Measurements from ENCODE around the gene SLC35A1. TPM values are rescaled to one million over a fixed set of nuclear protein-coding genes. Genes with fewer than 3 reads are reported as not detected.

Gene SLC35A1
- total and polyA plus RNA-seq, 2 of the 4 experiments (the other 2 are of a cell fraction): 9.7 to 12.4 TPM

- Histone ChIP-seq H4K91ac (ENCODE audit: insufficient read depth, low read depth, low read length) (no peak overlapping the region), H3K79me1 (ENCODE audit: low read depth in 1 of 2, low read length in 2 of 2) (no peaks in the 10 kb centered on the region), H3K4ac (ENCODE audit: low read depth, low read length) (no peak overlapping the region), H3K4me2 (ENCODE audit: low read depth, low read length) (no peak overlapping the region), H3K27me3 (ENCODE audit: control insufficient read depth, insufficient read depth, low read length) (no peaks in the 10 kb centered on the region), H2AK5ac (ENCODE audit: low read depth, low read length) (no peak overlapping the region), H4K20me1 (ENCODE audit: insufficient read depth, low read length) (no peaks in the 10 kb centered on the region), H3K56ac (ENCODE audit: extremely low read depth, insufficient read depth, low read length) (no peak overlapping the region), H2BK15ac (ENCODE audit: low read depth, low read length) (no peak overlapping the region), H3K4me1 (ENCODE audit: control insufficient read depth, insufficient read depth, low read length) (no peaks in the 10 kb centered on the region), H3K4me3 (ENCODE audit: insufficient read depth, low read depth, low read length) (no peak overlapping the region), H2AK9ac (replicated peaks; ENCODE audit: low read depth, low read length, poor library complexity) (no peak overlapping the region), H3K9me3 (ENCODE audit: control insufficient read depth, insufficient read depth, low read length) (no peaks in the 10 kb centered on the region), H3K23ac (ENCODE audit: low read depth, low read length) (no peak overlapping the region), H3K27ac (ENCODE audit: insufficient read depth, low read length) (no peak overlapping the region), H3K9ac (ENCODE audit: low read depth, low read length) (no peak overlapping the region), H2BK5ac (ENCODE audit: low read depth, low read length, poor library complexity, severe bottlenecking) (no peak overlapping the region), H3K18ac (ENCODE audit: low read depth, low read length) (no peak overlapping the region), H4K8ac (ENCODE audit: low read depth in 2 of 2, low read length in 2 of 2) (no peak overlapping the region), H2BK120ac (ENCODE audit: low read depth, low read length) (no peak overlapping the region), H3K36me3 (ENCODE audit: control insufficient read depth, insufficient read depth, low read length) (no peaks in the 10 kb centered on the region), H3K9me1 (ENCODE audit: insufficient read depth, low read length) (no peaks in the 10 kb centered on the region), H4K5ac (ENCODE audit: low read depth, low read length) (no peak overlapping the region), H2AFZ (replicated peaks; ENCODE audit: low read length, poor library complexity) (no peak overlapping the region), H2BK20ac (ENCODE audit: low read depth, low read length) (no peak overlapping the region), H3K14ac (replicated peaks; ENCODE audit: low read depth, low read length) (no peak overlapping the region)
- in situ Hi-C loops (cut with MboI; ENCODE audit: low sequenced_read_pairs) (no loop called here), intact Hi-C loops (cut with micrococcal nuclease) (no loop called here), dilution Hi-C loops (cut with HindIII; ENCODE audit: low sequenced_read_pairs, unreplicated experiment) (no loop called here)
- 70% methylated on average over 2 of the region's 5 CpGs; no CpG with 5 or more reads in 1 of the 2 experiments for WGBS, 2 experiments (ENCODE audit: extremely low coverage in 2 of 2, insufficient read length in 1 of 2)
- DNase-seq (no peak), ATAC-seq (ENCODE audit: low read depth) (no peak)
- ChIA-PET CTCF (no interaction called here), POLR2A (ENCODE audit: unreplicated experiment) (no interaction called here)
- no TSS peak for BruUV-seq (replicated peaks)
- TF ChIP-seq SMC3 (IDR thresholded peaks at IDR 0.05; ENCODE audit: low read depth, low read length) (no peak), USF2 (IDR thresholded peaks at IDR 0.05; ENCODE audit: low read depth, low read length) (no peak), RCOR1 (IDR thresholded peaks at IDR 0.05; ENCODE audit: insufficient replicate concordance, low read length) (no peak), MAZ (IDR thresholded peaks at IDR 0.05; ENCODE audit: borderline replicate concordance, low read depth, low read length) (no peak), CEBPB (IDR thresholded peaks at IDR 0.05; ENCODE audit: low read depth, low read length) (no peak), BHLHE40 (IDR thresholded peaks at IDR 0.05; ENCODE audit: low read depth, low read length) (no peak), CTCF (conservative IDR thresholded peaks at IDR 0.05; ENCODE audit: low read depth, low read length) (no peak), POLR2A (IDR thresholded peaks at IDR 0.05; ENCODE audit: low read depth, low read length) (no peak), CHD1 (IDR thresholded peaks at IDR 0.05; ENCODE audit: low read depth, low read length) (no peak), MAFK (IDR thresholded peaks at IDR 0.05; ENCODE audit: low read depth, low read length) (no peak), ELK1 (IDR thresholded peaks at IDR 0.05; ENCODE audit: borderline replicate concordance, low read depth, low read length) (no peak)
Measured at GRCh38 chr6:87431263-87431662, 41.5 kb upstream of the SLC35A1 start.

Data from IMR-90 (cell line).